ENCODE measurements around the gene KMO.

Gene KMO

GRCh38 chr1:241615043-241615974 is 83.1 kb downstream of the KMO start:
- no peaks in the 10 kb centered on the region for H3K27me3 ChIP-seq (ENCODE audit: control insufficient read depth, insufficient read depth, low read length)
- H3K9ac ChIP-seq (ENCODE audit: low read length) = no peak overlapping the region
- H3K36me3 ChIP-seq (ENCODE audit: control insufficient read depth, low read depth, low read length) = no peaks in the 10 kb centered on the region
- H3K9me3 ChIP-seq (ENCODE audit: control insufficient read depth, low read depth, low read length) = no peaks in the 10 kb centered on the region
- no peak overlapping the region for H3K27ac ChIP-seq (ENCODE audit: low read length)
- no peaks in the 10 kb centered on the region for H3K4me1 ChIP-seq (ENCODE audit: control insufficient read depth, low read depth, low read length)
- H3K4me3 ChIP-seq (ENCODE audit: low read length) = no peak overlapping the region

GRCh38 chr1:241617426-241617825 is 85.2 kb downstream of the KMO start:
- Histone ChIP-seq H3K4me3 (ENCODE audit: low read length) (no peak overlapping the region), H3K27ac (ENCODE audit: low read length) (no peak overlapping the region), H3K9me3 (ENCODE audit: control insufficient read depth, low read depth, low read length) (no peaks in the 10 kb centered on the region), H3K36me3 (ENCODE audit: control insufficient read depth, low read depth, low read length) (no peaks in the 10 kb centered on the region), H3K4me1 (ENCODE audit: control insufficient read depth, low read depth, low read length) (no peaks in the 10 kb centered on the region), H3K9ac (ENCODE audit: low read length) (no peak overlapping the region), H3K27me3 (ENCODE audit: control insufficient read depth, insufficient read depth, low read length) (no peaks in the 10 kb centered on the region)

GRCh38 chr1:241622669-241623068 is 90.5 kb downstream of the KMO start:
- no peaks in the 10 kb centered on the region for H3K4me1 ChIP-seq (ENCODE audit: control insufficient read depth, low read depth, low read length)
- no peak overlapping the region for H3K9ac ChIP-seq (ENCODE audit: low read length)
- no peak overlapping the region for H3K27ac ChIP-seq (ENCODE audit: low read length)
- no peaks in the 10 kb centered on the region for H3K9me3 ChIP-seq (ENCODE audit: control insufficient read depth, low read depth, low read length)
- H3K36me3 ChIP-seq (ENCODE audit: control insufficient read depth, low read depth, low read length) = no peaks in the 10 kb centered on the region
- H3K4me3 ChIP-seq (ENCODE audit: low read length) = no peak overlapping the region
- no peaks in the 10 kb centered on the region for H3K27me3 ChIP-seq (ENCODE audit: control insufficient read depth, insufficient read depth, low read length)

GRCh38 chr1:241624935-241625334 is 92.8 kb downstream of the KMO start:
- Histone ChIP-seq H3K4me1 (ENCODE audit: control insufficient read depth, low read depth, low read length) (peaks cover 6% of the 10 kb centered on the region), H3K9ac (ENCODE audit: low read length) (no peak overlapping the region), H3K27ac (ENCODE audit: low read length) (no peak overlapping the region), H3K27me3 (ENCODE audit: control insufficient read depth, insufficient read depth, low read length) (no peaks in the 10 kb centered on the region), H3K4me3 (ENCODE audit: low read length) (no peak overlapping the region), H3K9me3 (ENCODE audit: control insufficient read depth, low read depth, low read length) (no peaks in the 10 kb centered on the region), H3K36me3 (ENCODE audit: control insufficient read depth, low read depth, low read length) (no peaks in the 10 kb centered on the region)

- Histone ChIP-seq H3K9me3 (ENCODE audit: control insufficient read depth, low read depth, low read length) (no peaks in the 10 kb centered on the region), H3K27me3 (ENCODE audit: control insufficient read depth, insufficient read depth, low read length) (no peaks in the 10 kb centered on the region), H3K4me3 (ENCODE audit: low read length) (no peak overlapping the region), H3K36me3 (ENCODE audit: control insufficient read depth, low read depth, low read length) (peaks cover 5% of the 10 kb centered on the region), H3K9ac (ENCODE audit: low read length) (no peak overlapping the region), H3K27ac (ENCODE audit: low read length) (no peak overlapping the region), H3K4me1 (ENCODE audit: control insufficient read depth, low read depth, low read length) (peaks cover 15% of the 10 kb centered on the region)
These were observed 95.5 kb downstream of the KMO start for GRCh38 chr1:241627453-241628259.

- Histone ChIP-seq H3K4me1 (ENCODE audit: control insufficient read depth, low read depth, low read length) (peaks cover 15% of the 10 kb centered on the region), H3K9me3 (ENCODE audit: control insufficient read depth, low read depth, low read length) (no peaks in the 10 kb centered on the region), H3K4me3 (ENCODE audit: low read length) (no peak overlapping the region)
These were observed 97.8 kb downstream of the KMO start for GRCh38 chr1:241630005-241630404.

GRCh38 chr1:241630476-241630875 is 98.3 kb downstream of the KMO start:
- Histone ChIP-seq H3K9ac (ENCODE audit: low read length) (no peak overlapping the region), H3K4me1 (ENCODE audit: control insufficient read depth, low read depth, low read length) (peaks cover 15% of the 10 kb centered on the region), H3K9me3 (ENCODE audit: control insufficient read depth, low read depth, low read length) (no peaks in the 10 kb centered on the region), H3K4me3 (ENCODE audit: low read length) (no peak overlapping the region), H3K27ac (ENCODE audit: low read length) (no peak overlapping the region), H3K27me3 (ENCODE audit: control insufficient read depth, insufficient read depth, low read length) (no peaks in the 10 kb centered on the region), H3K36me3 (ENCODE audit: control insufficient read depth, low read depth, low read length) (peaks cover 16% of the 10 kb centered on the region)

More at GRCh38 chr1:241630005-241630404, 97.8 kb downstream of the KMO start:
- Histone ChIP-seq H3K9ac (ENCODE audit: low read length) (no peak overlapping the region), H3K36me3 (ENCODE audit: control insufficient read depth, low read depth, low read length) (peaks cover 11% of the 10 kb centered on the region), H3K27ac (ENCODE audit: low read length) (no peak overlapping the region), H3K27me3 (ENCODE audit: control insufficient read depth, insufficient read depth, low read length) (no peaks in the 10 kb centered on the region)

GRCh38 chr1:241630899-241631298 is 98.7 kb downstream of the KMO start:
- peaks cover 15% of the 10 kb centered on the region for H3K4me1 ChIP-seq (ENCODE audit: control insufficient read depth, low read depth, low read length)
- H3K36me3 ChIP-seq (ENCODE audit: control insufficient read depth, low read depth, low read length) = peaks cover 18% of the 10 kb centered on the region
- no peak overlapping the region for H3K27ac ChIP-seq (ENCODE audit: low read length)
- H3K4me3 ChIP-seq (ENCODE audit: low read length) = no peak overlapping the region
- H3K27me3 ChIP-seq (ENCODE audit: control insufficient read depth, insufficient read depth, low read length) = no peaks in the 10 kb centered on the region
- H3K9me3 ChIP-seq (ENCODE audit: control insufficient read depth, low read depth, low read length) = no peaks in the 10 kb centered on the region
- no peak overlapping the region for H3K9ac ChIP-seq (ENCODE audit: low read length)

- H3K9me3 ChIP-seq (ENCODE audit: control insufficient read depth, low read depth, low read length) = no peaks in the 10 kb centered on the region
- peaks cover 15% of the 10 kb centered on the region for H3K4me1 ChIP-seq (ENCODE audit: control insufficient read depth, low read depth, low read length)
- no peak overlapping the region for H3K4me3 ChIP-seq (ENCODE audit: low read length)
- H3K27me3 ChIP-seq (ENCODE audit: control insufficient read depth, insufficient read depth, low read length) = no peaks in the 10 kb centered on the region
- peaks cover 22% of the 10 kb centered on the region for H3K36me3 ChIP-seq (ENCODE audit: control insufficient read depth, low read depth, low read length)
- H3K9ac ChIP-seq (ENCODE audit: low read length) = no peak overlapping the region
- no peak overlapping the region for H3K27ac ChIP-seq (ENCODE audit: low read length)
These were observed 99.5 kb downstream of the KMO start for GRCh38 chr1:241631674-241632073.

- no peaks in the 10 kb centered on the region for H3K9me3 ChIP-seq (ENCODE audit: control insufficient read depth, low read depth, low read length)
- peaks cover 23% of the 10 kb centered on the region for H3K4me1 ChIP-seq (ENCODE audit: control insufficient read depth, low read depth, low read length)
- no peak overlapping the region for H3K27ac ChIP-seq (ENCODE audit: low read length)
- no peak overlapping the region for H3K4me3 ChIP-seq (ENCODE audit: low read length)
- peaks cover 22% of the 10 kb centered on the region for H3K36me3 ChIP-seq (ENCODE audit: control insufficient read depth, low read depth, low read length)
- no peak overlapping the region for H3K9ac ChIP-seq (ENCODE audit: low read length)
- H3K27me3 ChIP-seq (ENCODE audit: control insufficient read depth, insufficient read depth, low read length) = no peaks in the 10 kb centered on the region
These were observed 100.8 kb downstream of the KMO start for GRCh38 chr1:241632987-241633386.

- no peak overlapping the region for H3K4me3 ChIP-seq (ENCODE audit: low read length)
- H3K27ac ChIP-seq (ENCODE audit: low read length) = no peak overlapping the region
- H3K36me3 ChIP-seq (ENCODE audit: control insufficient read depth, low read depth, low read length) = peaks cover 22% of the 10 kb centered on the region
- H3K27me3 ChIP-seq (ENCODE audit: control insufficient read depth, insufficient read depth, low read length) = no peaks in the 10 kb centered on the region
- H3K9me3 ChIP-seq (ENCODE audit: control insufficient read depth, low read depth, low read length) = no peaks in the 10 kb centered on the region
- no peak overlapping the region for H3K9ac ChIP-seq (ENCODE audit: low read length)
- peaks cover 25% of the 10 kb centered on the region for H3K4me1 ChIP-seq (ENCODE audit: control insufficient read depth, low read depth, low read length)
These were observed 103.5 kb downstream of the KMO start for GRCh38 chr1:241635556-241636152.
